GM12872 (cell line): ENCODE results near the gene ZDHHC3.

Experiments used
- CTCF ChIP-seq: IDR thresholded peaks from 3 replicates; pipeline ENCODE4 v1.5.1; 2011; ENCODE audit warnings: low read depth, mild to moderate bottlenecking, low read length, moderate library complexity; ENCODE audit not compliant: insufficient read depth

ZDHHC3 gene

GRCh38 chr3:44877333-44877732 lies 98.6 kb downstream of the ZDHHC3 start:
- TF ChIP-seq CTCF, result no peak

- no peak for TF ChIP-seq CTCF
These were observed 100.4 kb downstream of the ZDHHC3 start for GRCh38 chr3:44875596-44875995.
